Fibroblast of skin of abdomen (primary cell): Measurements from ENCODE around the gene CYB561D1.

Experiments used
- DNase-seq: peaks from one replicate; pipeline ENCODE4 v3.0.0-alpha.2; 2013

The CYB561D1 gene

GRCh38 chr1:109530457-109531087 is 36.7 kb downstream of the CYB561D1 start:
- DNase-seq = no peak

GRCh38 chr1:109531380-109531779 is 37.5 kb downstream of the CYB561D1 start:
- no peak for DNase-seq

GRCh38 chr1:109531826-109532364 is 38.0 kb downstream of the CYB561D1 start:
- no peak for DNase-seq

GRCh38 chr1:109532365-109533136 is 38.7 kb downstream of the CYB561D1 start:
- peak; percentile 71 for DNase-seq

GRCh38 chr1:109534307-109534858 is 40.5 kb downstream of the CYB561D1 start:
- DNase-seq = no peak

- DNase-seq = no peak
Observed at GRCh38 chr1:109535481-109535880, 41.6 kb downstream of the CYB561D1 start.

- no peak for DNase-seq
Observed at GRCh38 chr1:109535971-109536491, 42.1 kb downstream of the CYB561D1 start.

- no peak for DNase-seq
Observed at GRCh38 chr1:109537450-109538178, 43.7 kb downstream of the CYB561D1 start.

GRCh38 chr1:109538827-109539555 is 45.1 kb downstream of the CYB561D1 start:
- no peak for DNase-seq

GRCh38 chr1:109539676-109540075 is 45.8 kb downstream of the CYB561D1 start, which contains the start of gene GPR61:
TSS of gene GPR61 (plus strand) at chr1:109539872. CDS start at chr1:109543023, 3,151 bp downstream.
- no peak for DNase-seq

- DNase-seq = no peak
Observed at GRCh38 chr1:109541102-109541501, 47.2 kb downstream of the CYB561D1 start.

GRCh38 chr1:109542657-109543056 is 48.8 kb downstream of the CYB561D1 start:
- no peak for DNase-seq

GRCh38 chr1:109543283-109543987 is 49.5 kb downstream of the CYB561D1 start:
- DNase-seq = no peak

- DNase-seq = no peak
Observed at GRCh38 chr1:109543988-109544735, 50.3 kb downstream of the CYB561D1 start.

GRCh38 chr1:109546311-109547109 is 52.6 kb downstream of the CYB561D1 start:
- peak; percentile 86 for DNase-seq

- no peak for DNase-seq
Observed at GRCh38 chr1:109547463-109548320, 53.8 kb downstream of the CYB561D1 start.

- peak; percentile 95 for DNase-seq
Observed at GRCh38 chr1:109548321-109549267, 54.7 kb downstream of the CYB561D1 start, which contains the start of gene GNAI3. TSS of gene GNAI3 (plus strand) at chr1:109548615. CDS start at chr1:109548721, 106 bp downstream.
